IMR-90 (cell line): ENCODE results near the gene SV2B. TPM values are rescaled to one million over a fixed set of nuclear protein-coding genes. Genes with fewer than 3 reads are reported as not detected.

Source experiments
- ATAC-seq: fragments of 200-7000 bp; cut with Tn5 transposase; 2 replicates; pipeline ENCODE4 v1.9.1; 2020; ENCODE audit warnings: low read depth, mild to moderate bottlenecking, moderate library complexity
- BruUV-seq: library from RNA; stranded (reverse); fragments of 400-500 nt; replicated peaks from 2 replicates; lab custom pipeline; 2021; lab: Mats Ljungman, UMichigan
- CTCF ChIA-PET: fragments of 300-600 bp; formaldehyde crosslinking; extraction: SDS; loops from one replicate; lab custom pipeline; 2021; ENCODE audit warnings: antibody characterized with exemption; lab: Yijun Ruan, JAX
- POLR2A ChIA-PET: fragments of 300-600 bp; sonication (Branson Sonifier 250); formaldehyde crosslinking; loops from one replicate; lab custom pipeline; 2022; ENCODE audit warnings: antibody characterized with exemption; ENCODE audit not compliant: unreplicated experiment; lab: Charles Lee
- DNase-seq: peaks from one replicate; pipeline ENCODE4 v3.0.0; 2013
- H2AFZ ChIP-seq: replicated peaks from 2 replicates; pipeline ENCODE3; 2013; ENCODE audit warnings: low read length, mild to moderate bottlenecking; ENCODE audit not compliant: poor library complexity
- H2AK5ac ChIP-seq: 2 replicates; pipeline ENCODE4 v1.6.1; 2013; ENCODE audit warnings: low read depth, low read length, inconsistent platforms
- H2AK9ac ChIP-seq: replicated peaks from 2 replicates; pipeline ENCODE3; 2013; ENCODE audit warnings: mild to moderate bottlenecking, low read depth, low read length, moderate library complexity; ENCODE audit not compliant: poor library complexity
- H2BK120ac ChIP-seq: 2 replicates; pipeline ENCODE4 v1.6.1; 2013; ENCODE audit warnings: low read depth, low read length, inconsistent platforms
- H2BK15ac ChIP-seq: 3 replicates; pipeline ENCODE4 v1.6.1; 2013; ENCODE audit warnings: low read depth, low read length, inconsistent platforms
- H2BK20ac ChIP-seq: 2 replicates; pipeline ENCODE4 v1.6.1; 2013; ENCODE audit warnings: low read depth, mild to moderate bottlenecking, inconsistent platforms, low read length, moderate library complexity
- H2BK5ac ChIP-seq: 2 replicates; pipeline ENCODE4 v1.6.1; 2013; ENCODE audit warnings: mild to moderate bottlenecking, low read depth, low read length, inconsistent platforms; ENCODE audit not compliant: poor library complexity, severe bottlenecking
- H3K14ac ChIP-seq: replicated peaks from 2 replicates; pipeline ENCODE4 v1.6.1; 2013; ENCODE audit warnings: low read depth, low read length, inconsistent platforms
- H3K18ac ChIP-seq: 2 replicates; pipeline ENCODE4 v1.6.1; 2013; ENCODE audit warnings: low read depth, low read length, control low read depth
- H3K23ac ChIP-seq: 2 replicates; pipeline ENCODE4 v1.6.1; 2013; ENCODE audit warnings: low read depth, low read length, inconsistent platforms
- H3K27ac ChIP-seq: 2 replicates; pipeline ENCODE4 v1.5.1; 2013; ENCODE audit warnings: mild to moderate bottlenecking, control low read depth, low read length; ENCODE audit not compliant: insufficient read depth
- H3K27me3 ChIP-seq: 2 replicates; pipeline ENCODE4 v1.6.1; 2013; ENCODE audit warnings: low read length; ENCODE audit not compliant: control insufficient read depth, insufficient read depth
- H3K36me3 ChIP-seq: 2 replicates; pipeline ENCODE4 v1.6.1; 2013; ENCODE audit warnings: low read length, mixed read lengths; ENCODE audit not compliant: control insufficient read depth, insufficient read depth
- H3K4ac ChIP-seq: 2 replicates; pipeline ENCODE4 v1.6.1; 2013; ENCODE audit warnings: low read depth, low read length, inconsistent platforms
- H3K4me1 ChIP-seq: 2 replicates; pipeline ENCODE4 v1.6.1; 2013; ENCODE audit warnings: low read length, mixed read lengths; ENCODE audit not compliant: control insufficient read depth, insufficient read depth
- H3K4me2 ChIP-seq: 2 replicates; pipeline ENCODE4 v1.6.1; 2013; ENCODE audit warnings: low read depth, mild to moderate bottlenecking, control low read depth, low read length, moderate library complexity
- H3K4me3 ChIP-seq: 2 replicates; pipeline ENCODE4 v1.5.1; 2013; ENCODE audit warnings: low read depth, mild to moderate bottlenecking, control low read depth, low read length, moderate library complexity; ENCODE audit not compliant: insufficient read depth
- H3K56ac ChIP-seq: 2 replicates; pipeline ENCODE4 v1.6.1; 2013; ENCODE audit warnings: low read length, inconsistent platforms; ENCODE audit not compliant: insufficient read depth; ENCODE audit errors: extremely low read depth
- H3K79me1 ChIP-seq, 2 experiments: 2 replicates each; pipeline ENCODE4 v1.6.1; 2013; ENCODE audit warnings: low read length in 2 of 2, inconsistent platforms in 1 of 2, low read depth in 1 of 2
- H3K9ac ChIP-seq: 2 replicates; pipeline ENCODE4 v1.6.1; 2013; ENCODE audit warnings: low read depth, low read length, control low read depth
- H3K9me1 ChIP-seq: 2 replicates; pipeline ENCODE4 v1.6.1; 2013; ENCODE audit warnings: low read length, inconsistent platforms; ENCODE audit not compliant: insufficient read depth
- H3K9me3 ChIP-seq: 2 replicates; pipeline ENCODE4 v1.6.1; 2013; ENCODE audit warnings: low read length; ENCODE audit not compliant: control insufficient read depth, insufficient read depth
- H4K20me1 ChIP-seq: 2 replicates; pipeline ENCODE4 v1.6.1; 2013; ENCODE audit warnings: low read length, inconsistent platforms; ENCODE audit not compliant: insufficient read depth
- H4K5ac ChIP-seq: 2 replicates; pipeline ENCODE4 v1.6.1; 2013; ENCODE audit warnings: mild to moderate bottlenecking, low read depth, low read length, control low read depth
- H4K8ac ChIP-seq, 2 experiments: 2 replicates each; pipeline ENCODE4 v1.6.1; 2013; ENCODE audit warnings: low read depth in 2 of 2, low read length in 2 of 2, control low read depth in 1 of 2, inconsistent platforms in 1 of 2
- H4K91ac ChIP-seq: 2 replicates; pipeline ENCODE4 v1.6.1; 2013; ENCODE audit warnings: low read depth, low read length, inconsistent platforms; ENCODE audit not compliant: insufficient read depth
- BHLHE40 ChIP-seq: fragments of 150-350 bp; IDR thresholded peaks from 2 replicates; pipeline ENCODE4 v1.6.1; 2016; ENCODE audit warnings: mild to moderate bottlenecking, low read depth, low read length
- CEBPB ChIP-seq: IDR thresholded peaks from 2 replicates; pipeline ENCODE4 v1.6.1; 2012; ENCODE audit warnings: low read depth, low read length, improper control_type of control experiment
- CHD1 ChIP-seq: IDR thresholded peaks from 2 replicates; pipeline ENCODE4 v1.6.1; 2012; ENCODE audit warnings: low read depth, low read length, improper control_type of control experiment
- FOS ChIP-seq: fragments of 150-350 bp; IDR thresholded peaks from 2 replicates; pipeline ENCODE4 v1.6.1; 2016; ENCODE audit warnings: low read depth, low read length
- MAFK ChIP-seq: IDR thresholded peaks from 2 replicates; pipeline ENCODE4 v1.6.1; 2012; ENCODE audit warnings: low read depth, low read length, improper control_type of control experiment
- MAZ ChIP-seq: IDR thresholded peaks from 2 replicates; pipeline ENCODE4 v1.6.1; 2012; ENCODE audit warnings: low read depth, mild to moderate bottlenecking, low read length, improper control_type of control experiment, moderate library complexity, borderline replicate concordance
- NFE2L2 ChIP-seq: fragments of 150-350 bp; IDR thresholded peaks from 2 replicates; pipeline ENCODE4 v1.6.1; 2016; ENCODE audit warnings: low read depth, mild to moderate bottlenecking, low read length
- POLR2A ChIP-seq: IDR thresholded peaks from 2 replicates; pipeline ENCODE4 v1.6.1; 2012; ENCODE audit warnings: mild to moderate bottlenecking, low read depth, low read length
- RAD21 ChIP-seq: IDR thresholded peaks from 2 replicates; pipeline ENCODE4 v1.6.1; 2012; ENCODE audit warnings: low read length, improper control_type of control experiment
- RCOR1 ChIP-seq: IDR thresholded peaks from 2 replicates; pipeline ENCODE4 v1.6.1; 2012; ENCODE audit warnings: mild to moderate bottlenecking, low read length, improper control_type of control experiment; ENCODE audit not compliant: insufficient replicate concordance
- RFX5 ChIP-seq: IDR thresholded peaks from 2 replicates; pipeline ENCODE4 v1.8.0; 2012; ENCODE audit warnings: low read depth, mild to moderate bottlenecking, low read length, moderate library complexity
- SMC3 ChIP-seq: fragments of 150-350 bp; IDR thresholded peaks from 2 replicates; pipeline ENCODE4 v1.6.1; 2016; ENCODE audit warnings: low read depth, mild to moderate bottlenecking, antibody characterized with exemption, low read length, moderate library complexity
- WGBS, 2 experiments: methylation state at CpG; one replicate each; pipeline versions ENCODE4 v1.1.5 to v1.1.7; 2013; ENCODE audit warnings: missing lambda C conversion rate in 2 of 2; ENCODE audit not compliant: insufficient read length in 1 of 2; ENCODE audit errors: extremely low coverage in 2 of 2; 5-methylcytosine and 5-hydroxymethylcytosine counted together
- dilution Hi-C: fragments of 300-500 bp; cut with HindIII; formaldehyde crosslinking; loops from one replicate; pipeline ENCODE4 v1.14.3; 2018; ENCODE audit warnings: low sequenced_read_pairs; ENCODE audit not compliant: unreplicated experiment
- in situ Hi-C: fragments of 300-500 bp; cut with MboI; formaldehyde crosslinking; loops from 3 replicates; pipeline ENCODE4 v1.14.3; 2019; ENCODE audit warnings: low sequenced_read_pairs, inconsistent platforms, mixed read lengths
- intact Hi-C: fragments of 100-400 bp; cut with micrococcal nuclease; formaldehyde crosslinking; loops from 2 replicates; pipeline ENCODE4 v1.10.0; 2022
- polyA plus RNA-seq, 3 experiments: library from polyadenylated mRNA; depleted of rRNA; stranded (reverse); fragments of >200 nt; gene quantifications; 2 replicates each; pipeline ENCODE4 v1.2.3, GENCODE V29; 2012; ENCODE audit warnings: low replicate concordance in 1 of 3
- total RNA-seq: library from RNA; depleted of rRNA; stranded (reverse); fragments of >200 nt; gene quantifications from 2 replicates; pipeline ENCODE4 v1.2.3, GENCODE V29; 2012
- TF ChIP-seq, protein P1 (sequence below): fragments of 150-350 bp; IDR thresholded peaks from 2 replicates; pipeline ENCODE4 v1.6.1; 2017; ENCODE audit warnings: mild to moderate bottlenecking, antibody characterized with exemption, low read length, low read depth
- TF ChIP-seq, protein P2 (sequence below): conservative IDR thresholded peaks from 2 replicates; pipeline ENCODE4 v1.5.1; 2012; ENCODE audit warnings: mild to moderate bottlenecking, low read depth, low read length, improper control_type of control experiment

The SV2B gene
- total and polyA plus RNA-seq, 2 of the 4 experiments (the other 2 are of a cell fraction): not detected

DNA sequence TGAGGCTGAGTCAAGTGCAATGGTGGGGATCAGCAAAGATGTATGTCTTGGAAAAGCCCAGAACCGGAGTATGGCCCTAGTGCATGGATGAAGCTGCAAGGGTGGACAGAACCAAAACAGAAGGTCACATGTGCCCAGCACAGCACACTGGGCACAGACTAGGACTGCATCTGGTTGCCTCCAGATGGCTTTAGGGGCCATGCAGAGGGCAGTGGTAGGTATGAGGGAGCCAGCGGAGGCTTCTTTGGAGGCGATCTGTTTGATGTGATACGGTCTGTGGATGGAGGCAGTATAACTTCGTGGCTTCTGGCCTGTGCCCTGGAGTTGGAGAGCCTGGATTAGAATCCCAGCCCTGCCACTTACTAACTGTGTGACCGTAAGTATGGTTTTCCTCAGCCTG, 29.4 kb downstream of the SV2B start:
- Histone ChIP-seq H3K27me3 (peaks cover 2% of the 10 kb centered on the region; the same call in 1 of the 2 replicates), H3K4me1 (no peaks in the 10 kb centered on the region), H4K20me1 (no peaks in the 10 kb centered on the region), H2BK5ac (no peak overlapping the region), H3K9me1 (no peaks in the 10 kb centered on the region), H3K4me3 (no peak overlapping the region), H3K14ac (no peak overlapping the region), H2BK20ac (no peak overlapping the region), H3K18ac (no peak overlapping the region), H2AK9ac (no peak overlapping the region), H3K9ac (no peak overlapping the region), H2BK15ac (no peak overlapping the region), H3K36me3 (no peaks in the 10 kb centered on the region), H4K5ac (no peak overlapping the region), H4K8ac (no peak overlapping the region), H2AK5ac (no peak overlapping the region), H4K91ac (no peak overlapping the region), H3K4me2 (no peak overlapping the region), H3K27ac (no peak overlapping the region), H3K23ac (no peak overlapping the region), H3K79me1 (no peaks in the 10 kb centered on the region), H2AFZ (no peak overlapping the region), H3K9me3 (no peaks in the 10 kb centered on the region), H3K56ac (no peak overlapping the region), H3K4ac (no peak overlapping the region), H2BK120ac (no peak overlapping the region)
- dilution Hi-C loops (no loop called here), in situ Hi-C loops (no loop called here), intact Hi-C loops (no loop called here)
- TF ChIP-seq FOS (no peak), NFE2L2 (no peak), SMC3 (no peak), MAZ (no peak), RCOR1 (no peak), CHD1 (no peak), RFX5 (no peak), POLR2A (no peak), CEBPB (no peak), MAFK (no peak), RAD21 (no peak), BHLHE40 (no peak)
- TF ChIP-seq, protein P1, sequence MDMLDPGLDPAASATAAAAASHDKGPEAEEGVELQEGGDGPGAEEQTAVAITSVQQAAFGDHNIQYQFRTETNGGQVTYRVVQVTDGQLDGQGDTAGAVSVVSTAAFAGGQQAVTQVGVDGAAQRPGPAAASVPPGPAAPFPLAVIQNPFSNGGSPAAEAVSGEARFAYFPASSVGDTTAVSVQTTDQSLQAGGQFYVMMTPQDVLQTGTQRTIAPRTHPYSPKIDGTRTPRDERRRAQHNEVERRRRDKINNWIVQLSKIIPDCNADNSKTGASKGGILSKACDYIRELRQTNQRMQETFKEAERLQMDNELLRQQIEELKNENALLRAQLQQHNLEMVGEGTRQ: no peak
- TF ChIP-seq, protein P2, sequence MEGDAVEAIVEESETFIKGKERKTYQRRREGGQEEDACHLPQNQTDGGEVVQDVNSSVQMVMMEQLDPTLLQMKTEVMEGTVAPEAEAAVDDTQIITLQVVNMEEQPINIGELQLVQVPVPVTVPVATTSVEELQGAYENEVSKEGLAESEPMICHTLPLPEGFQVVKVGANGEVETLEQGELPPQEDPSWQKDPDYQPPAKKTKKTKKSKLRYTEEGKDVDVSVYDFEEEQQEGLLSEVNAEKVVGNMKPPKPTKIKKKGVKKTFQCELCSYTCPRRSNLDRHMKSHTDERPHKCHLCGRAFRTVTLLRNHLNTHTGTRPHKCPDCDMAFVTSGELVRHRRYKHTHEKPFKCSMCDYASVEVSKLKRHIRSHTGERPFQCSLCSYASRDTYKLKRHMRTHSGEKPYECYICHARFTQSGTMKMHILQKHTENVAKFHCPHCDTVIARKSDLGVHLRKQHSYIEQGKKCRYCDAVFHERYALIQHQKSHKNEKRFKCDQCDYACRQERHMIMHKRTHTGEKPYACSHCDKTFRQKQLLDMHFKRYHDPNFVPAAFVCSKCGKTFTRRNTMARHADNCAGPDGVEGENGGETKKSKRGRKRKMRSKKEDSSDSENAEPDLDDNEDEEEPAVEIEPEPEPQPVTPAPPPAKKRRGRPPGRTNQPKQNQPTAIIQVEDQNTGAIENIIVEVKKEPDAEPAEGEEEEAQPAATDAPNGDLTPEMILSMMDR: no peak
- DNase-seq: no peak
- ChIA-PET POLR2A (no interaction called here), CTCF (no interaction called here)
- WGBS, 2 experiments: 78% methylated on average over 4 of the region's 6 CpGs; no CpG with 5 or more reads in 1 of the 2 experiments
- no TSS peak for BruUV-seq
- no peak for ATAC-seq
